HEK293 (cell line): ENCODE data around the gene HAUS5.

ENCODE experiments used
- CTCF ChIA-PET: fragments of 350-600 bp; formaldehyde crosslinking; extraction: SDS; loops from one replicate; lab custom pipeline; 2021; ENCODE audit warnings: antibody characterized with exemption; lab: Yijun Ruan, JAX
- POLR2A ChIA-PET: fragments of 300-600 bp; formaldehyde crosslinking; extraction: SDS; loops from one replicate; lab custom pipeline; 2020; ENCODE audit warnings: antibody characterized with exemption, inconsistent platforms; lab: Yijun Ruan, JAX
- H3K27ac ChIP-seq: fragments of 200-500 bp; sonication (Bioruptor generic); 2 replicates; pipeline ENCODE4 v1.5.1; 2014; ENCODE audit warnings: low read depth, low read length, control low read depth, inconsistent platforms; ENCODE audit errors: extremely low read depth
- H3K36me3 ChIP-seq, 2 experiments: fragments of 200-500 bp in 1 of 2; sonication (Bioruptor generic) in 1 of 2; 1 replicate in 1 of 2; 2 replicates in 1 of 2; pipeline ENCODE4 v1.5.1; 2014 to 2017; ENCODE audit warnings: inconsistent platforms in 2 of 2, low read length in 2 of 2; ENCODE audit not compliant: control insufficient read depth in 2 of 2, insufficient read depth in 1 of 2
- H3K4me1 ChIP-seq: fragments of 200-500 bp; sonication (Bioruptor generic); 2 replicates; pipeline ENCODE4 v1.5.1; 2014; ENCODE audit warnings: mild to moderate bottlenecking, low read length, inconsistent platforms; ENCODE audit not compliant: control insufficient read depth, insufficient read depth
- H3K4me3 ChIP-seq: 2 replicates; pipeline ENCODE4 v1.5.1; 2011; ENCODE audit warnings: low read depth, mild to moderate bottlenecking, control low read depth, low read length, moderate library complexity
- H3K9me3 ChIP-seq: fragments of 200-500 bp; sonication (Bioruptor generic); 2 replicates; pipeline ENCODE4 v1.5.1; 2014; ENCODE audit warnings: low read depth, low read length, inconsistent platforms; ENCODE audit not compliant: control insufficient read depth, insufficient read depth
- CTCF ChIP-seq: fragments of 450-650 bp; formaldehyde crosslinking; IDR thresholded peaks from 2 replicates; pipeline ENCODE4 v1.5.1; 2016; ENCODE audit warnings: missing biosample characterization, missing genetic modification characterization
- KLF8 ChIP-seq: fragments of 450-650 bp; formaldehyde crosslinking; IDR thresholded peaks from 2 replicates; pipeline ENCODE4 v1.5.1; 2016; ENCODE audit warnings: missing biosample characterization, missing genetic modification characterization
- MYNN ChIP-seq: fragments of 450-650 bp; formaldehyde crosslinking; IDR thresholded peaks from 2 replicates; pipeline ENCODE4 v1.5.1; 2016; ENCODE audit warnings: missing biosample characterization, missing genetic modification characterization, borderline replicate concordance
- MZF1 ChIP-seq: fragments of 450-650 bp; formaldehyde crosslinking; IDR thresholded peaks from 2 replicates; pipeline ENCODE4 v1.5.1; 2017; ENCODE audit warnings: missing biosample characterization, missing genetic modification characterization, borderline replicate concordance
- YY2 ChIP-seq: fragments of 450-650 bp; formaldehyde crosslinking; IDR thresholded peaks from 2 replicates; pipeline ENCODE4 v1.5.1; 2016; ENCODE audit warnings: missing biosample characterization, missing genetic modification characterization
- ZBTB17 ChIP-seq: fragments of 450-650 bp; formaldehyde crosslinking; IDR thresholded peaks from 2 replicates; pipeline ENCODE4 v1.5.1; 2016; ENCODE audit warnings: missing biosample characterization, missing genetic modification characterization
- ZBTB48 ChIP-seq: fragments of 450-650 bp; formaldehyde crosslinking; IDR thresholded peaks from 2 replicates; pipeline ENCODE4 v1.5.1; 2016; ENCODE audit warnings: missing biosample characterization, missing genetic modification characterization
- ZFP41 ChIP-seq: fragments of 450-650 bp; formaldehyde crosslinking; IDR thresholded peaks from 2 replicates; pipeline ENCODE4 v1.5.1; 2016; ENCODE audit warnings: missing biosample characterization, missing genetic modification characterization, borderline replicate concordance
- ZNF140 ChIP-seq: fragments of 450-650 bp; formaldehyde crosslinking; IDR thresholded peaks from 2 replicates; pipeline ENCODE4 v1.5.1; 2016; ENCODE audit warnings: missing biosample characterization, missing genetic modification characterization
- ZNF146 ChIP-seq: fragments of 450-650 bp; formaldehyde crosslinking; IDR thresholded peaks from 2 replicates; pipeline ENCODE4 v1.5.1; 2016; ENCODE audit warnings: missing biosample characterization, missing genetic modification characterization
- ZNF2 ChIP-seq: fragments of 450-650 bp; formaldehyde crosslinking; IDR thresholded peaks from 2 replicates; pipeline ENCODE4 v1.5.1; 2016; ENCODE audit warnings: missing biosample characterization, missing genetic modification characterization
- ZNF214 ChIP-seq: fragments of 450-650 bp; formaldehyde crosslinking; IDR thresholded peaks from 2 replicates; pipeline ENCODE4 v1.5.1; 2017; ENCODE audit warnings: missing biosample characterization, mild to moderate bottlenecking, missing genetic modification characterization, borderline replicate concordance
- ZNF366 ChIP-seq: fragments of 450-650 bp; formaldehyde crosslinking; conservative IDR thresholded peaks from 2 replicates; pipeline ENCODE4 v1.5.1; 2016; ENCODE audit warnings: missing biosample characterization, missing genetic modification characterization
- ZNF391 ChIP-seq: fragments of 450-650 bp; formaldehyde crosslinking; IDR thresholded peaks from 2 replicates; pipeline ENCODE4 v1.5.1; 2016; ENCODE audit warnings: low read depth, missing biosample characterization, missing genetic modification characterization, borderline replicate concordance
- ZNF600 ChIP-seq: fragments of 450-650 bp; formaldehyde crosslinking; IDR thresholded peaks from 2 replicates; pipeline ENCODE4 v1.5.1; 2016; ENCODE audit warnings: missing biosample characterization, missing genetic modification characterization
- ZNF623 ChIP-seq: fragments of 450-650 bp; formaldehyde crosslinking; IDR thresholded peaks from 2 replicates; pipeline ENCODE4 v1.5.1; 2016; ENCODE audit warnings: missing biosample characterization, missing genetic modification characterization
- ZNF626 ChIP-seq: fragments of 450-650 bp; sonication (Bioruptor Pico); formaldehyde crosslinking; IDR thresholded peaks from 2 replicates; pipeline ENCODE4 v1.5.1; 2018; ENCODE audit warnings: missing biosample characterization, missing genetic modification characterization, inconsistent platforms
- ZSCAN16 ChIP-seq: fragments of 450-650 bp; formaldehyde crosslinking; IDR thresholded peaks from 2 replicates; pipeline ENCODE4 v1.5.1; 2016; ENCODE audit warnings: missing biosample characterization, missing genetic modification characterization
- TF ChIP-seq, protein P1 (sequence below): fragments of 450-650 bp; formaldehyde crosslinking; IDR thresholded peaks from 2 replicates; pipeline ENCODE4 v1.5.1; 2016; ENCODE audit warnings: missing biosample characterization, missing genetic modification characterization
- TF ChIP-seq, protein P2 (sequence below): sonication (generic); formaldehyde crosslinking; IDR thresholded peaks from 2 replicates; pipeline ENCODE4 v1.8.1; 2022; ENCODE audit warnings: mild to moderate bottlenecking, moderate library complexity, missing genetic modification reagents
- TF ChIP-seq, protein P3 (sequence below): fragments of 450-650 bp; formaldehyde crosslinking; IDR thresholded peaks from 2 replicates; pipeline ENCODE4 v1.5.1; 2016; ENCODE audit warnings: missing biosample characterization, missing genetic modification characterization
- TF ChIP-seq, protein P4 (sequence below): fragments of 450-650 bp; formaldehyde crosslinking; IDR thresholded peaks from 2 replicates; pipeline ENCODE4 v1.5.1; 2016; ENCODE audit warnings: missing biosample characterization, missing genetic modification characterization

The HAUS5 gene

DNA sequence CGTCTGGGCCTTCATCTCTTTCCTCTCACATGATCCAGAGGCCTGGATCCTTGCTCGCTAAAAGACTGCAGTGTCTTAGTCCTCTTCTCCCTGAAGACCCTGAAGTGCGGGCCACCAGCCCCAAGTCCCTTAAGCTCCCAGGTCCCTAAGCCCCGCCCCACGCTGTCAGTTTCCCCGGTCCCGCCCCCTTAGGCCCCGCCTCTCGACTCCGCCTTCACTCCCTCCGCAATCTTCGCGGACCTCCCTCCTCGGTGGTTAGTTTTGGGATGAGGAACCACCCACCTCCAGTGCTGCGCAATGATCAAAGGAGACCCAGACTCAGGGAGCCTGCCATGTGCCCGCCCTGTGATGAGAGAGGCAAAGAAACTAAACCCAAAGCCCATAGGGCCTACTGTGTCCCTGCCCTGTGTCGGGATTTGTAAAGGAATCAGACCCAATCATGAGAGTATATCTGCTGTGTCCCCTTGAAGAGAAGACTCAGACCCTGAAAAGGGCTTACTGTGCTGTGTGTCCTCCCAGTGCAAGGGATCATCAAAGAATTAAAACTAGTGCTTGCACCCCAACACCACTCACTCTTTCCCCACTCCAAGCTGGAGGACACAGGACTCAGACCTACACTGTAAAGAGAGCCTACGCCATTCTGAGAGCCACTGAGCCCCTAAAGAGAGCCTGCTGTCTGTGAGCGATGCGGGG lies 32.6 kb downstream of the HAUS5 start (continued):
- TF ChIP-seq, protein P1, sequence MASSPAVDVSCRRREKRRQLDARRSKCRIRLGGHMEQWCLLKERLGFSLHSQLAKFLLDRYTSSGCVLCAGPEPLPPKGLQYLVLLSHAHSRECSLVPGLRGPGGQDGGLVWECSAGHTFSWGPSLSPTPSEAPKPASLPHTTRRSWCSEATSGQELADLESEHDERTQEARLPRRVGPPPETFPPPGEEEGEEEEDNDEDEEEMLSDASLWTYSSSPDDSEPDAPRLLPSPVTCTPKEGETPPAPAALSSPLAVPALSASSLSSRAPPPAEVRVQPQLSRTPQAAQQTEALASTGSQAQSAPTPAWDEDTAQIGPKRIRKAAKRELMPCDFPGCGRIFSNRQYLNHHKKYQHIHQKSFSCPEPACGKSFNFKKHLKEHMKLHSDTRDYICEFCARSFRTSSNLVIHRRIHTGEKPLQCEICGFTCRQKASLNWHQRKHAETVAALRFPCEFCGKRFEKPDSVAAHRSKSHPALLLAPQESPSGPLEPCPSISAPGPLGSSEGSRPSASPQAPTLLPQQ (tag by site-specific recombination) = no peak
- TF ChIP-seq ZBTB17 (tag by site-specific recombination) = peak; percentile 12; the same call in 1 of the 2 replicates
- no peak for TF ChIP-seq MZF1
- no peak for TF ChIP-seq YY2 (tag by site-specific recombination)
- no peak for TF ChIP-seq ZNF146
- TF ChIP-seq, protein P2, sequence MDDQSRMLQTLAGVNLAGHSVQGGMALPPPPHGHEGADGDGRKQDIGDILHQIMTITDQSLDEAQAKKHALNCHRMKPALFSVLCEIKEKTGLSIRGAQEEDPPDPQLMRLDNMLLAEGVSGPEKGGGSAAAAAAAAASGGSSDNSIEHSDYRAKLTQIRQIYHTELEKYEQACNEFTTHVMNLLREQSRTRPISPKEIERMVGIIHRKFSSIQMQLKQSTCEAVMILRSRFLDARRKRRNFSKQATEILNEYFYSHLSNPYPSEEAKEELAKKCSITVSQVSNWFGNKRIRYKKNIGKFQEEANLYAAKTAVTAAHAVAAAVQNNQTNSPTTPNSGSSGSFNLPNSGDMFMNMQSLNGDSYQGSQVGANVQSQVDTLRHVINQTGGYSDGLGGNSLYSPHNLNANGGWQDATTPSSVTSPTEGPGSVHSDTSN (CRISPR knock-in tag) = no peak
- TF ChIP-seq ZNF391 (tag by site-specific recombination) = no peak; the same call in 1 of the 2 replicates
- TF ChIP-seq, protein P3, sequence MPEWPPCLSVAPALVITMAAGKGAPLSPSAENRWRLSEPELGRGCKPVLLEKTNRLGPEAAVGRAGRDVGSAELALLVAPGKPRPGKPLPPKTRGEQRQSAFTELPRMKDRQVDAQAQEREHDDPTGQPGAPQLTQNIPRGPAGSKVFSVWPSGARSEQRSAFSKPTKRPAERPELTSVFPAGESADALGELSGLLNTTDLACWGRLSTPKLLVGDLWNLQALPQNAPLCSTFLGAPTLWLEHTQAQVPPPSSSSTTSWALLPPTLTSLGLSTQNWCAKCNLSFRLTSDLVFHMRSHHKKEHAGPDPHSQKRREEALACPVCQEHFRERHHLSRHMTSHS (tag by site-specific recombination) = no peak
- no peak for TF ChIP-seq ZSCAN16 (tag by site-specific recombination)
- TF ChIP-seq, all 188 proteins: peak for 21

GRCh38 chr19:35645680-35646511 lies 33.4 kb downstream of the HAUS5 start:
- Histone ChIP-seq H3K4me1 (peaks cover 33% of the 10 kb centered on the region), H3K9me3 (no peaks in the 10 kb centered on the region), H3K36me3 (peaks cover 10 to 19% of the 10 kb centered on the region in 2 experiments), H3K4me3 (no peak overlapping the region), H3K27ac (peak overlapping the region; percentile 28; the same call in 1 of the 2 replicates)
- CTCF ChIA-PET = interaction anchor here (0.8 to 2.5 kb wide), 2 partner anchors 43 to 90 kb away, joined by 3 to 10 read pairs; no protein-coding TSS in a partner anchor
- TF ChIP-seq ZFP41 (no peak), ZNF600 (tag by site-specific recombination) (peak; percentile 34; the same call in 1 of the 2 replicates), ZNF623 (tag by site-specific recombination) (peak; percentile 35; the same call in 1 of the 2 replicates), ZBTB48 (tag by site-specific recombination) (0 out of 2 replicates have a peak, but pooled peaks have one; percentile 56), KLF8 (tag by site-specific recombination) (no peak)
- POLR2A ChIA-PET = interaction anchor here (0.5 to 3.8 kb wide), 6 partner anchors 15 to 365 kb away, joined by 4 to 42 read pairs (median 16); no protein-coding TSS in a partner anchor

GRCh38 chr19:35648017-35648961 lies 35.8 kb downstream of the HAUS5 start, which contains the start of gene COX6B1:
Gene COX6B1, plus strand, starts transcription at chr19:35648323. Its CDS starts 2,921 bp downstream, at chr19:35651244.
- Histone ChIP-seq H3K4me1 (peaks cover 25% of the 10 kb centered on the region), H3K4me3 (peak within 1 kb of the TSS; percentile 70), H3K36me3 (peaks cover 24 to 41% of the 10 kb centered on the region in 2 experiments), H3K9me3 (no peaks in the 10 kb centered on the region), H3K27ac (peak within 1 kb of the TSS; percentile 63)
- ChIA-PET POLR2A (interaction anchor here (0.6 to 2.7 kb wide), 51 partner anchors 8 to 971 kb away, joined by 3 to 65 read pairs (median 5); partner anchors contain the start of genes ALKBH6, HAUS5, LIN37 and POLR2I), CTCF (interaction anchor here (0.6 to 1.8 kb wide), 14 partner anchors 9 to 283 kb away, joined by 3 to 13 read pairs (median 4); no protein-coding TSS in a partner anchor)
- TF ChIP-seq ZNF214 (tag by site-specific recombination) = no peak
- no peak for TF ChIP-seq MYNN (tag by site-specific recombination)
- TF ChIP-seq CTCF (tag by site-specific recombination) = no peak; the same call in 1 of the 2 replicates
- TF ChIP-seq ZNF2 = peak; percentile 61; the same call in 1 of the 2 replicates
- TF ChIP-seq ZNF366 (tag by site-specific recombination) = peak; percentile 58; the same call in 1 of the 2 replicates
- TF ChIP-seq ZNF626 (tag by site-specific recombination) = no peak
- TF ChIP-seq, protein P4, sequence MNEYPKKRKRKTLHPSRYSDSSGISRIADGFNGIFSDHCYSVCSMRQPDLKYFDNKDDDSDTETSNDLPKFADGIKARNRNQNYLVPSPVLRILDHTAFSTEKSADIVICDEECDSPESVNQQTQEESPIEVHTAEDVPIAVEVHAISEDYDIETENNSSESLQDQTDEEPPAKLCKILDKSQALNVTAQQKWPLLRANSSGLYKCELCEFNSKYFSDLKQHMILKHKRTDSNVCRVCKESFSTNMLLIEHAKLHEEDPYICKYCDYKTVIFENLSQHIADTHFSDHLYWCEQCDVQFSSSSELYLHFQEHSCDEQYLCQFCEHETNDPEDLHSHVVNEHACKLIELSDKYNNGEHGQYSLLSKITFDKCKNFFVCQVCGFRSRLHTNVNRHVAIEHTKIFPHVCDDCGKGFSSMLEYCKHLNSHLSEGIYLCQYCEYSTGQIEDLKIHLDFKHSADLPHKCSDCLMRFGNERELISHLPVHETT = 0 out of 2 replicates have a peak, but pooled peaks have one; percentile 10
- no peak for TF ChIP-seq ZNF140 (tag by site-specific recombination)
